Stimulated activated CD8-positive, alpha-beta memory T cell treated with anti-CD3 and anti-CD28 coated beads, Interleukin-4, amount 100 ng/mL, for 48 hours (primary cell): Measurements from ENCODE around the gene SLC13A2.
"Not testable (repeated sequence)": the region's sequence is repeated elsewhere in the genome, so short reads cannot be mapped to it uniquely, and the experiment has no call there.

Experiments
- DNase-seq: peaks from one replicate; pipeline ENCODE4 v3.0.0-alpha.2; 2020

Gene SLC13A2

DNA sequence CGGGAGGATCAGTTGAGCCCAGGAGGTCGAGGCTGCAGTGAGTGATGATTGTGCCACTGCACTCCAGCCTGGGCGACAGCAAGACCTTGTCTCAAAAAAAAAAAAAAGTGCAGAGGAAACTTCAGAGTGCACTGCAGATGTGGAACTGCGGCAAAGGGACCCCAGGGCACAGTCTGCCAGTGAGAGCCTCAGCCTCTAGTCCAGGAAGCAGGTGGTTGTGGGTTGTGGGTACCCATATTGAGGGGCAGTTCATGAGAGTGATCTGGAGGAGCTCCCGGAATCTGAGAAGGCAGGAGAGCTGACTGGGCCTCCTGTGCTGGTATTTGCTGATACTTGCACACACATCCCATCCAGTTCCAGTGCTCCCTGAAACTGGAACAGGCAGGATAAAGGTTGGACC lies 45.8 kb downstream of the SLC13A2 start:
- no peak for DNase-seq

DNA sequence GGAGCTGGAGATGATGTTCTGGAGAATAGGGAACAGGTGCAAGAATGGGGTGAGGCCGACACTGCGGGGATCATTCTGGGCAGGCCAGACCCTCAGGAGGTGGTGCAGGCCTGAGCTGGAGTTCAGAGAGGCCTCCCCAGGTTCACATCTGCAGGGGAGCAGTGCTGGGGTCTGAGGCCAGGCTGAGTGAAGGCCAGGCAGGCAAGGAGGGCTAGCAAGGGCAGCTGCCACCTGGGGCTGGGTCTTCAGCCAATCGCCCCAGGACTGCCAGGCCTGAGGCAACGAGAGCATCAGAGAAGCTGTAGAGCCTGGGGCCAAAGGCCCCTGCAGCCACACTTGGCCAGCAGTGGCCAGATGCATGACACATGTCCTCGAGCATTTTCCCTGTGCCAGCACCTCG lies 47.2 kb downstream of the SLC13A2 start:
- DNase-seq: no peak

DNA sequence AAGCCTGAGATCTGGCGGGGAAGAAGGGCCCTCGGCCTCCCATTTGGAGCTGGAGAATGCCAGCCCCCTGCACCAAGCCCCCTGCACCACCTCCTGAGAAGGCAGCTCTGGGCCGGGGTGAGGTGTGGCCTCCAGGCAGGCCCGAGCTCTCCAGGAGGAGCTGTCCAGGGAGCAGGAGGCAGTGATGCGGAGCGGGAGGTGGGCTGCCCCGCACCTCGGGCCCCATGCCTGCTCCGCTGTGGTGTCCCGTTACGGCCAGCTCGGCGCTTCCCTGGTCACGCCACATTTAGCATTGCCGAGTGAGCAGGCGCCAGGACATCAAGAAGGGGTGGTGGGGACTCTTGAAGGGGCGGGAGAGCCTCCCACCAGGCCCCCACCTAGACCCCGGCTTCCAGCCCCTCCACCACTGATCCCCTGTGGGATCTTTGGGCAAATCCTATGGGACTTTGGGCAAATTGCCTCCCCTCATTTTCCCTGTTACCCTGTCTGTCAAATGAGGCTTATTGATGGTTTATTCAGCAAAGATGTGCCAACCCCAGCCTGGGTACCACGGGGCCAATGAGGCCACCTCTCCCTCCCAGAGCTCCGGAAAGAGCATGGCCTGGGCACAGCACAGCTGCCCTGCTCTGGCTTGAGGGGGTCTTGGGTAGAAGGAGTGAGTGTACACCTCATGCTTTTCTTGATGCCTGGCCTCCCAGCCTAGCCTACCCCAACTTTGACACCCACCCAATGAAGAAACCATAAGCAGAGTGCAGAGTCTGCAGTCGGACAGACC lies 48.1 kb downstream of the SLC13A2 start:
- DNase-seq: no peak

DNA sequence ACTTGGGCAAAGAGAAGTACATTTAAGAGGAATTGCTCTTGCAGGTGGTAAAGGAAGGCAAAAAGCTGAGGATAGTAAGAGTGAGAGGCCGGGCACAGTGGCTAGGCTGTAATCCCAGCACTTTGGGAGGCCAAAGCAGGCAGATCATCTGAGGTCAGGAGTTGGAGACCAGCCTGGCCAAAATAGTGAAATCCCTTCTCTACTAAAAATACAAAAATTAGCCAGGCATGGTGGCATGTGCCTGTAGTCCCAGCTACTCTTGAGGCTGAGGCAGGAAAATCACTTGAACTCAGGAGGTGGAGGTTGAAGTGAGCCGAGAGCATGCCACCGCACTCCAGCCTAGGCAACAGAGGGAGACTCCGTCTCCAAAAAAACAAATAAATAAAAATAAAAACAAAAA lies 48.8 kb downstream of the SLC13A2 start:
- DNase-seq: not testable (repeated sequence)

DNA sequence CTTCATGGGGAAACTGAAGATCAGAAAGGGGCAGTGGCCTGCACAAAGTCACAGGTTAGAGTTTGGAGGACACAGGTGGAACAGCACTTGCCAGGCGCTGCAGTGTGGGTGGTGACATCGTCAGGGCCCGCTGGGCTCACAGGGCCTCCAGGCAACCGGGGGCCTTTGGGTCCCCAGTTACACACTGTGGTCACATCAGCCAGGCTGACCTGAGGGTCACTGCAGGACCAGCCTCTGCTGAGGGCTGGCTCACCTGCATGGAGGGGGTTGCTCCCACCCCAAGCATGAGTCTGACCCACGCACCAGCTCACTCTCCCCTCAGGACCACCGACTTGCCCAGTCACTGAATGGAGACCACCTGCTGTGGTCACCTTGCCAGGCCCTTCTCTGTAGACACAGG lies 49.7 kb downstream of the SLC13A2 start:
- no peak for DNase-seq

DNA sequence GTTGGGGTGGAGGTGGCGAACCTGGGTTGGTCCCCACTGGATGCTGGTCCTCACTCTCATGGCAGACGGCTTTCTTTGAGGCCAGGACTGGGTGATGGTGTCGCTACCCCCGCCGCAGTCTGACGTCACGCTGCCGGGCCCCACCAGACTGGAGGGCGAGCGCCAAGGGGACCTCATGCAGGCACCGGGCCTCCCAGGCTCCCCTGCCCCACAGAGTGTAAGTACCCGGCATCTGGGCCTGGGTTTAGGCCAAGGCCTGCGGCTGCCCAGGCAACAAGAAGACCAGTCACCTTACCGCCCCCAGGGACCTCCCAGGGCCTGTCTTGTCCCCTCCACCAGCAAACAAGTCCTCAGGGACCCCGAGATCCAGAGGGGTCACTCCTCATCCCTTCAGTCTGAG lies 50.4 kb downstream of the SLC13A2 start:
- DNase-seq: no peak

DNA sequence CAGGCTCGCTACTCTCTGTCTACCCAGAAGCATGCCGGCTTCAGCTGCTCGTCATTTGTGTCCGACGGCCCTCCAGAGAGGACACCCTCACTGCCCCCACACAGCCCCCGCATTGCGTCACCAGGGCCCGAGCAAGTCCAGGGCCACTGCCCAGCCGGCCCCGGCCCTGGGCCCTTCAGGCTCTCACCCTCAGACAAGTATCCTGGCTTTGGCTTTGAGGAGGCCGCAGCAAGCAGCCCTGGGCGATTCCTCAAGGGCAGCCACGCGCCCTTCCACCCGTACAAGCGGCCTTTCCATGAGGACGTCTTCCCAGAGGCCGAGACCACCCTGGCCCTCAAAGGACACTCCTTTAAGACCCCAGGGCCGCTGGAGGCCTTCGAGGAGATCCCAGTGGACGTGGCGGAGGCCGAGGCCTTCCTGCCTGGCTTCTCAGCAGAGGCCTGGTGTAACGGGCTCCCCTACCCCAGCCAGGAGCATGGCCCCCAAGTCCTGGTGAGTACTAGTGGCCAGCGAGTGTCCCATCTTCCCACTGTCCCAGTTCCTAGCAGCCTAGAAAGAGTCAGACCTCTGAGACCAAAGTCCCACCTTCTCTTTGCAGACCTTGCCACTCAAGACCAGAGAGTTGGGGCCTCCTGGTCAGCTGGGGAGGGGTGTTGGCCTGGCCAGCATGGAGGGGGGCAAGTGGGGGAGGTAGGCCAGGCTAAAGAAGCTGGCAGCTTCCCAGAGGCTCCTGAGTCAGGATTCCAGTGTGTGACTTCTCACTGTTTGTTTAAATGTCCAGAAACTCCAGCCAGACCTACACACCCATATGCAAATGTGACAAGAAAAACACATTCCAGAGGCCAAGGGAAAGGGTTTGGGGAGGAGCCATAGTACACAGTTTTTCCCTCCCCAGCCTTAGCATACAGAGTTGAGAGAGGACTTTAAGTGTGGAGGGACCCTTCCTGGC lies 51.3 kb downstream of the SLC13A2 start:
- no peak for DNase-seq

DNA sequence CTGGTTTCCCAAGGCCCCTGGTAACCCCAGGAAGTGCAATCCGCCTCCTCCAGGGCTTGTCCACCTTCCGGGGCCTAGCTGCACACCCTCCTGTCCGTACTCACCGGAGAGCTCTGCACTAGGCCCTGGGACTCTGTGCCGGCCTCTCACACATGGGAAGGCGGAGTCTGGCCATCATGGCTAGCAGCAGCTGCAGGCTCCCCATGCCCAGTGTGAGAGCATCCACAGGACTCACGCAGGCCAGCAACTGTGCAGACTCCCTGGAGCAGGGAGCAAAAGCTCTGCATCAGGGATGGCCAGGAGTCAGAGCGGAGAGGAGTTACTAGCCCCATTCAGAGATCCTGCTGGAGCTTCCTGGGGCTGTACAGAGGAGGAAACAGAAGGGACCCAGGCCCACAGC lies 52.9 kb downstream of the SLC13A2 start:
- no peak for DNase-seq

DNA sequence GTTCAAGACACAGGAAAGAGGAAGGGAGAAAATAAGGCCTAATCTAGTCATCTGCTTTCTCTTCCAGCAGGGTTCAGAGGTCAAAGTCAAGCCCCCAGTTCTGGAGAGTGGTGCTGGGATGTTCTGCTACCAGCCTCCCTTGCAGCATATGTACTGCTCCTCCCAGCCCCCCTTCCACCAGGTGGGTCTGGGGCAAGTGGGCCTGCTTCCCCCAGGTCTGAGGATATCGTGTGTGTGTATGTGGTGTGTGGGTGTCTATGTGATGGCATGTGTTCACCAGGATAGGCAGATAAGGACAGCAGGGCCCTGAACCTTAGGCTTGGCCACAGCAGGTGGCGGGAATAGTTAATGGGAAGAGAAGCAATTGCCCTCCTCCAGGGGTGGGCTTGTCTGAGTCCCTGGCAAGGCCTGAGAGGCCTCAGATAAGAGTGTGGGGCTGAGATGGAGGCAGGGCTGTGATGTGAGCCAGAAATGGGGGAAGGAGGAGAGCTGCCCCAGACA lies 53.8 kb downstream of the SLC13A2 start:
- DNase-seq: no peak

DNA sequence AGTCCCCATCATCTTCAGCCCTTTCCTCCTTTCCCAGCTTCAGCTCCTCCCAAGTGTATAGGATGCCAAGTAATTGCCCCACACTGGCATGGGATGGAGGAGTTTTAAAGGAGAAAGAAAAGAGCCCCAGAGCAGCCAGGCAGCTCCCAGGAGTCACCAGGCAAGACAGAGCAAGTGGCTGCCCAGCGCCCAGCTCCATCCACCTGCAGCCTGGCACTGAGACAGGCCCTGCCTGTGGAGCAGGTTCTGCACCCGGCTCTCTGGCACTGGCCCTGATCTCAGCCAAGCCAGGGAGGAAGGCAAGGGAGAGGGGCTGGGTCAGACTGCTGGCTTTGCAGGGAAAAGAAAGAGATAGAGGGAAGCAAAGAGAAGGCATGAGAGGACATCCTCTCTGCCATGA lies 54.4 kb downstream of the SLC13A2 start:
- no peak for DNase-seq

DNA sequence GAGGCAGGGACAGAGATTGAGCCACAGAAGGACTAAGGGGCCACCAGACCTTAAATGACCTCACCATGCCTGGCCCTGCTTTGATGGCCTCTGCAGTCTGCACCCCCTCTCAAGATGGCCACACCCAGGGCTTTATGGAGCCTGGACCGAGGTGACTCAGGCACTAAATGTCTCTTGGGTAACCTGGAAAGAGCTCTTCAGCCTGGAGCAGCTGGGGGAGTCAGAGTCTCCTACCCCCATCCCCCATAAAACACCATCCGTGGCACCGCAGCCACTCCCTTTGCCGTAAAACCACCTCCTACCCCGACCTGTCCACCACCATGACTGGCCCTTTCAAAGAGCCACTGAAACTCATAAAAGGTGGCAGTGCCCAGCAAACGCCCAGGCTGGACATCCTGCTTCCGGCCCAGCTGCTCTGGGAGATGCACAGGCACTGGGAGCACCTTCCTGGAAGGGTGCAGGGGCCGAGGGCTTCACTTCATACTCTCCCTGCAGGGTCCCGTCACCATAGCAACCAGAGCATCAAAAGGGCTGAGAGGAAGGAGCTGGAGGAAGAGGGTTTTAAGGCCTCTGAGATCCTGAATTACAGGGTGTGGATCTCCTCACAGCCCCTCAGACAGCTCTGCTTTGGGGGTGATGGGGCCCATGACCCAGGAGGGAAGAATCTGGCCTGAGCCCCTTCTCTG lies 55.0 kb downstream of the SLC13A2 start:
- no peak for DNase-seq

DNA sequence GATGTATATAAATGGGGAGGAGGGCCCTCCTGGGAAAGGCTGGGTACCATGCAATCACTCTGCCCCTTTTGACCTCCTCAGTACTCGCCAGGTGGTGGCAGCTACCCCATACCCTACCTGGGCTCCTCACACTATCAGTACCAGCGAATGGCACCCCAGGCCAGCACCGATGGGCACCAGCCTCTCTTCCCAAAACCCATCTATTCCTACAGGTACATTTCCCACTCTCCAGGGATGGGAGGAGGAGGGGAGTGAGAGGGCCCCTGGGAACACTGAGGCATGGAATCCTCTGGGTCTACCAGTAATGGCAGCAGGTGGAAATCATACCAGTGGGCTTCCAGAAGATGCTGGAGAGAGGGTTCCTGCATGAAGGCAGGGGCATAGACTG lies 55.6 kb downstream of the SLC13A2 start:
- DNase-seq: no peak

DNA sequence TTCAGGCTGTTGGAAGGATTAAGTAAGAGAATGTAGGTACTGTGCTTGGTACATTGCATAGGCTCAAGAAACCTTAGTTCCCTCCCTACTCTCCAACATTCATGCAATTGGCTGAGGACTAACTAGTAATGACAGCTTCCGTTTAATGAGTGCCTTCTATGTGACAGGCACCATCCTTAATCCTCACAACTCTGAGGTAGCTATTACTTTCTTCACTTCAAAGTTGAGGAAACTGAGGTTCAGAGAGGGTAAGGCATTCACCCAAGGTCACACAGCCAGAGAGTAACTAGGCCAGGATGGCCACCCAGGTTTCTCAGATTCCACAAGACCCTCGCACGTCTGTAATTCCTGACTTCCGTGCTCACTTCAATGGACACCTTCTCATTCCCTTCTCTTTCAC lies 56.8 kb downstream of the SLC13A2 start:
- DNase-seq: no peak

DNA sequence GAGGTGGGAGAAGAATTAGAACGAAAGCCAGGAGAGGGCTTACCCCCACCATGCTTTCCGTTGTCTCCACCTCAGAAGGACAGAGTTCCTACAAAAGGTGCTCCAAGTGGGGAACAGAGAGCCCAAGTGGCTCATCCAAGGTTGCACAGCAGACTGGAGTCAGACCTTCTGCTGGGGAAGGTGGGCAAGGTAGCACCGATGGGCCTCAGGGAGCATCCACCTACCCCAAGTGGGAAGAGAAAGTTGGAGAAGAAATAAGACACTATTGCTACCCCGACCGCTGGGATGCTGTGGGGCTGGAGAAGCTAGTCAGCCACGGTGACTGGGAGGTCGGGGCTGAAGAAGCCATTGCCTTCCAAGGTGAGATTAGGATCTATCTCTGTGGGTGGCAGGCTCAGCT lies 57.5 kb downstream of the SLC13A2 start:
- no peak for DNase-seq

DNA sequence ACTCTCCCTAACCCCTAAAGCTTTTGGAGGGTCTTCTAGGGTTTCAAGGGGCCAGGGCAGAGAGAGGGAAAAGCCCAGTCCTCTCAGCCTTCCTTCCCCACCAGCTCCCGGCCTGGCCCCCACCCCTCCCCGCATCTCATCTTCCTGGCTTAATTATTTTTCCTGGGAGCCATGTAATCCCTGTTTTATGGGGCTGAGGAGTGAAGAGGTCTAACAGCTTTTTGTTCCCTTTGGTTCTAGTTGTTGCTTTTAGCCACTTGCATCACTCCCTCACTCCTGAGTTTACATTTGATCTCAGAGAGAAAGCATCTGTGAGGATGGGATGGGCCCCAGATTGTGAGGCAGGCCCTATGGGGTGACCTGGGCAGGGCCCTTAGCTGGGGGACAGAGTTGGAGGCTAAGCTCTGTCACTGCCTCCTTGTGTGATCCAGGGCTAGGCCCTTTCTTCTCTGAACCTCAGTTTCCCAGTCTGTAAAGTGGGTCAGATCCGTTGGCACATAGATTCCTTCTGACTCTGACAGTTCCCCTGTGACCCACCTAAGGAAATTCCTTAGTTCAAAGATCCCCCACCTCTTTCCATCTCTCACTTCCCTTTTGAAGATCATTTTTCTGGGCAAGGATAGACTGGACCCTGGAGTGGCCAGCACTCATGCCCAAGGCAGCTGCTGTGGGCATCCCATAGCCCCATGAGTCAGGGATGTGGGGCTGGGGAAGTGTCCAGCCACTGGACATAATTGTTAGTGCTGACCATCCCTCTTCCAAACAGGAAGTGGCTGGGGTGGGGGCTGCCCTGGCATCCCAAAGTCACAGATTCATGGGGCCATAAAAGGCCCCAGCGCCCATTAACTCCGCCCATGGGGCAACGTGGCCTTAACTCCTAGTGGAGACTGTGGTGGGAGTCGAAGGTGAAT lies 58.9 kb downstream of the SLC13A2 start:
- DNase-seq: no peak

DNA sequence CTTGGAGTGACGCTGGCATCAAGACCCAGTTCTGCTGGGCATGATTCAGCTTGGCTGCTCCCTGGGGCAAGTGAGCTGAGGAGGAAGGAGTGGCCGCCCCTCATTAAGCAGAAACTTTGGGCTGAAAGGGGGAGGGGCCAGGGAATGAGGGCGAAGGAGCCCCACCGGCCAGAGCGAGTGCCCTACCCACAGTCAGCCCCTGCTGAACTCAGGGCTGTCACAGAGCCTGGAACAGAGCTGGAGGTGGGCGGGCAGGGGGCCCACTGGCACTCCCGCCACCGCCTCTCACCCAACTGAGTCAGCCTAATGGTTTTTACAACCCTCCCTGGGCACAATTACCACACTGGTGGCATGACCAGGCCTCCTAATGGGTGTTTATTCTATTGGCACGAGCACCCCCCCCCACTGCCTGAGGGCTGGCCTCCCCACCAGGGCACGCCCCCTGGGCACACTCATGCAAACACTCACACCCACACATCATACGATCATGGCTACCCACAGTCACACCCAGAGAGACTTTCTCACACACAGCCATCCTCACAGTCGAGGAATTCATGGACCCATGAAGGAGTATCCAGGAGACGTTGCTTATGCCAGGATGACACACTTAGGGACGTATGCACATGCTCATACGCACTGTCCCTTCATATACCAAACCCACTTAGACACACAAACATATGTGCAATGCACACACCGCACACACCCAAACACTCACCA lies 59.8 kb downstream of the SLC13A2 start:
- no peak for DNase-seq

DNA sequence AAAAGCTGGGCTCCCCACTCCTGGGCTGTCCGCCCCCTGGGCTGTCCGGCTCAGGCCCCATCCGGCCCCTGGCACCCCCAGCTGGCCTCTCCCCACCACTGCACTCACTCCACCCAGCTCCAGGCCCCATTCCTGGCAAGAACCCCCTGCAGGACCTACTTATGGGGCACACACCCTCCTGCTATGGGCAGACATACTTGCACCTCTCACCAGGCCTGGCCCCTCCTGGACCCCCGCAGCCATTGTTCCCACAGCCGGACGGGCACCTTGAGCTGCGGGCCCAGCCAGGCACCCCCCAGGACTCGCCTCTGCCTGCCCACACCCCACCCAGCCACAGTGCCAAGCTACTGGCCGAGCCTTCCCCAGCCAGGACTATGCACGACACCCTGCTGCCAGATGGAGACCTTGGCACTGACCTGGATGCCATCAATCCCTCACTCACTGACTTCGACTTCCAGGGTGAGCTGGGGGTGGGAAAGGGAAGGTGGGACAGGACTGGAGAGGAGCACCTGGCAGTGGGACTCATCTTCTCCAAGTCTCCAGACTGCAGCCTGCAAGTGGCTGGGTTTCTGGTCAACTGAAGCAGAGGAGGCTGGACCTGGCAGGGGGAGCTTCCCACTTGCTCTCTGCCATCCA lies 61.4 kb downstream of the SLC13A2 start:
- DNase-seq: no peak

DNA sequence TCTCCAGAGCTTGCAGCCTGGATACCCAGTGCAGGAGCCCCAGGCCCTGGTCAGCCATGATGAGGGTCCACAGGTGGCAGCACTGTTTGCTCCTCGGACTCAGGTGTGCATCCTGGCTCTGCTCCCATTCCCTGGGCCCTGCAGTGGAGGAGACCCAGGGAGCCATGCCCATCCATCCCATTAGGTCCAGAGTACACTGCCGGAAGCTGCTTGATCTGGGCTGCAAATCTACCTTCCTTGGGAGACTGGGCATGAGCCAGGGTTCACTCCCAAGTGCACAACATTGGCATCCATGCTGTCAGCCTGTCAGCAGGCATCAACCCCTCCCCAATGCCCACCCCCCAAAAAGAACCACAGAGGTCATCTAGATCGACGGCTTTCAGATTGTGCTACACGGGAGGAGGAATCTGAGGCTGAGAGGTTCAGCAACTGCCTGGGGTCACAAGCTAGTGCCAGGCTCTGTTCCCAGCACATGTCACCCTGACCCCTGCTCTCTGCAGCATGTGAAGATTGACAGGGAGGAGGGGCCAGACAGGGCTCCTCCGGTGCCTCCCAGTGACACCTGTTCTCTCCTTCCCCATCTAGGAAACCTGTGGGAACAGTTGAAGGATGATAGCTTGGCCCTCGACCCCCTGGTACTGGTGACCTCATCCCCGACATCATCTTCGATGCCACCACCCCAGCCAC lies 63.2 kb downstream of the SLC13A2 start:
- DNase-seq: no peak

DNA sequence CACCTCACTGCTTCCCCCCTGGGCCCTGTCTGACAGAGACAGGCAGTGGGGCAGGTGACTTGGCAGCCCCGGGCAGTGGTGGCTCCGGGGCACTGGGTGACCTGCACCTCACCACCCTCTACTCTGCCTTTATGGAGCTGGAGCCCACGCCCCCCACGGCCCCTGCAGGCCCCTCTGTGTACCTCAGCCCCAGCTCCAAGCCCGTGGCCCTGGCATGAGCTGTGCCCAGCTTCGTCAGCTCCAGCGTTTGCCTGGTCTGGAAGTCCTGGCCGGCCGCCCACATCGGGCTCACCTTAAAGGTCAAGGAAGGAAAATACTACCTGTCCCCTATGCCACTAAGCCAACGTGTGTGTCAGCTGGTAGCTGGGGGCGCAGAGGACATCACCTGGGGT lies 63.8 kb downstream of the SLC13A2 start:
- no peak for DNase-seq

DNA sequence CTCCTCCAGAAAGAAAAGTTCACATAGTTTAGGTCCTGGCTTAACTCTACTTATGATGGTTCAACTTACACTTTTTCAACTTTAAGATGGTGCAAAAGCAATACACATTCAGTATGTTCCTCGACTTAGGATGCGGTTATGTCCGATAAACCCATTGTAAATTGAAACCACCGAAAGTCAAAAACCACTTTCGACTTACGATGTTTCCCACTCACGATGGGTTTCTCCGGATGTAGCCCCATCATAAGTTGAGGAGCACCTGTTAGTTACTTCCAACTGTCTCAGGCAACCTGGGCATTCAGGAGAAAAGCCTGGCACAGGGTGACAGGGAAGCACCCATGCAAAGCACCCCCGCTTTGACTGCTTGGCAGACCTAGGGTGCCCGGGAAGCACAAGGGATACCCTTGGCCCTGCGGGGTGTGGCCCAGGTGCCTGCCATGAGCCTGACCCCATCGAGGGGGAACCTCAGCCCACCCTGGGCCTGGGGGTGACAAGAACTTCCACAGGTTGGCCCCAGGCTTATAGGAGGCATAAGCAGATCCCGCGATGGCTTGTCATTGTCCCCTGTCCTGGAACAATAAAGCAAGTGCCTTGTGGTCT lies 65.0 kb downstream of the SLC13A2 start:
- no peak for DNase-seq
